Measurements from ENCODE around the gene OR1Q1. TPM values are rescaled to one million over a fixed set of nuclear protein-coding genes. Genes with fewer than 3 reads are reported as not detected.

Gene OR1Q1
- total RNA-seq, 1 donor = not detected

Other genes with a start within 250 kb of the OR1Q1 start
- gene PTGS1, start 243.7 kb upstream of the OR1Q1 start, total RNA-seq = 28.3 TPM
- gene OR1J1, start 136.8 kb upstream of the OR1Q1 start, total RNA-seq = not detected
- gene OR1J2, start 103.9 kb upstream of the OR1Q1 start, total RNA-seq = not detected
- not detected for gene OR1J4, start 95.6 kb upstream of the OR1Q1 start, total RNA-seq
- gene OR1N1, start 87.4 kb upstream of the OR1Q1 start, total RNA-seq = not detected
- not detected for gene OR1N2, start 61.6 kb upstream of the OR1Q1 start, total RNA-seq
- gene OR1L8, start 31.4 kb upstream of the OR1Q1 start, total RNA-seq = 0.10 TPM
- gene OR1B1, start 42.9 kb downstream of the OR1Q1 start, total RNA-seq = 0.21 TPM
- not detected for gene OR1L1, start 47.0 kb downstream of the OR1Q1 start, total RNA-seq
- not detected for gene OR1L3, start 60.4 kb downstream of the OR1Q1 start, total RNA-seq
- not detected for gene OR1L4, start 109.3 kb downstream of the OR1Q1 start, total RNA-seq
- gene OR1L6, start 127.6 kb downstream of the OR1Q1 start, total RNA-seq = not detected
- gene OR5C1, start 174.2 kb downstream of the OR1Q1 start, total RNA-seq = not detected
- not detected for gene OR1K1, start 185.4 kb downstream of the OR1Q1 start, total RNA-seq
- 23.8 TPM for gene PDCL, start 213.8 kb downstream of the OR1Q1 start, total RNA-seq

All from mononuclear cell (primary cell).